ENCODE data around the gene KCNK2.

Gene KCNK2

DNA sequence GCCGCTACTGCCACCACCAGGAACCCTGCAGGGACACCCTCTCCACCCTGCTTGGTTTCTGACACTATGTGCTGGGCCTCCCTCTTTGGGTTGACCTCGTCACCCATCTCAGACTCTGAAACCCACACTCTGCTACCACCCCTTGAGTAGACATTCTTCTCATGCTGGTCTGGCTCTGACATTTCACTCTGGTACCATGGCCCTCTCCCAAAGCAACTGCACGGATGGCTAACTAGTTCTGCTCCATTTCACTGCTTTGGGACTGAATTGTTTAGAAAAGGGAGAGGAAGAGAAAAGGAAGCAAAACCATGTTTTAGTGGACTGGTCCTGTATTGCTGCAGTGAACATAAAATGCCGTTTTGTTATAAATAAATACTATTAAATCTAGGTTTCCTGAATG, 137.8 kb downstream of the KCNK2 start:
- no peak for DNase-seq
- TF ChIP-seq, protein P1, sequence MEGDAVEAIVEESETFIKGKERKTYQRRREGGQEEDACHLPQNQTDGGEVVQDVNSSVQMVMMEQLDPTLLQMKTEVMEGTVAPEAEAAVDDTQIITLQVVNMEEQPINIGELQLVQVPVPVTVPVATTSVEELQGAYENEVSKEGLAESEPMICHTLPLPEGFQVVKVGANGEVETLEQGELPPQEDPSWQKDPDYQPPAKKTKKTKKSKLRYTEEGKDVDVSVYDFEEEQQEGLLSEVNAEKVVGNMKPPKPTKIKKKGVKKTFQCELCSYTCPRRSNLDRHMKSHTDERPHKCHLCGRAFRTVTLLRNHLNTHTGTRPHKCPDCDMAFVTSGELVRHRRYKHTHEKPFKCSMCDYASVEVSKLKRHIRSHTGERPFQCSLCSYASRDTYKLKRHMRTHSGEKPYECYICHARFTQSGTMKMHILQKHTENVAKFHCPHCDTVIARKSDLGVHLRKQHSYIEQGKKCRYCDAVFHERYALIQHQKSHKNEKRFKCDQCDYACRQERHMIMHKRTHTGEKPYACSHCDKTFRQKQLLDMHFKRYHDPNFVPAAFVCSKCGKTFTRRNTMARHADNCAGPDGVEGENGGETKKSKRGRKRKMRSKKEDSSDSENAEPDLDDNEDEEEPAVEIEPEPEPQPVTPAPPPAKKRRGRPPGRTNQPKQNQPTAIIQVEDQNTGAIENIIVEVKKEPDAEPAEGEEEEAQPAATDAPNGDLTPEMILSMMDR (IDR thresholded peaks at IDR 0.05; ENCODE audit: low read depth, low read length, missing control alignments): no peak
- H3K36me3 ChIP-seq (replicated peaks): no peaks in the 10 kb centered on the region
- H3K27me3 ChIP-seq (replicated peaks): no peaks in the 10 kb centered on the region
- no peak overlapping the region for H3K4me3 ChIP-seq (ENCODE audit: low read depth, low read length)
- in situ Hi-C loops (cut with HindIII; ENCODE audit: low pct_ligation_motif_present, low sequenced_read_pairs): no loop called here
- H3K27ac ChIP-seq: no peak overlapping the region

DNA sequence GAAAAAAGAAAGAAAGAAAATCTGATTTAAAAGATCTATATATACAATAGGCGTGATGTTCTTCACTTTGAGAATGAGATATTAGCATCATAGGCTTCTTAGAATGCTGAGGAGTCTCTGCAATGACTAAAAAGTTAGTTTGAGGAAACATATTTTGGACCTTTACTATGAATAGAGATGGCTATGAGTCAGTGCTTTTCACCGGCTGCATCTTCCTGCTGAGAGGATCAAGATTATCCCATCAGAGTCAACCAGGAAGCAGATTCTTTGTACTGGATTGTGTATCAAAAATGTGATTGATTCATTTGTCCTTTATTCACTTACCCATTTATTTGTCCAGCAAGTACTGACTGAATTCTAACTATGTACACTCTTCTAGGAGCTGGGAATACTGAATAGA, 144.2 kb downstream of the KCNK2 start:
- peak; percentile 1 for DNase-seq
- no peak overlapping the region for H3K4me3 ChIP-seq (ENCODE audit: low read depth, low read length)
- no peaks in the 10 kb centered on the region for H3K36me3 ChIP-seq (replicated peaks)
- in situ Hi-C loops (cut with HindIII; ENCODE audit: low pct_ligation_motif_present, low sequenced_read_pairs): no loop called here
- TF ChIP-seq, protein P1 (IDR thresholded peaks at IDR 0.05; ENCODE audit: low read depth, low read length, missing control alignments): no peak
- no peak overlapping the region for H3K27ac ChIP-seq
- no peaks in the 10 kb centered on the region for H3K27me3 ChIP-seq (replicated peaks)

DNA sequence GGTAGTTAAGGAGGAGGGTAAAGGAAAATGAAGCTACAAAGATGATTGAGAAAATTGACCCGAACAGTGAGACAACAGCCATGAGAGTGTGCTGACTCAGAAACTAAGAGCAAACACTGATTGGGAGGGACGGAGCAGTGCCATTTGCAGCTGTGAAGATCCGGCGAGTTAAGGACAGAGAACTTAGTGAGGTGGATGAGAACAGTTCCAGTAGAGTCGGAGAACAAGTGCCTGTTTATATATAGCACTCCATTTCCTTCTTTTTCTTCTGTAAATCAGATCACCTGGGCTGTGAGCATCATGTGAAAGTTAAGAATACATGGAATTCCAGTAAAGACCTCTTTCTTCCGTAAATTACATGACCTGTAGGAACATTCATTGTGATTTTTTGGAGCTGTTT, 145.7 kb downstream of the KCNK2 start:
- no peak overlapping the region for H3K27ac ChIP-seq
- no peak overlapping the region for H3K4me3 ChIP-seq (ENCODE audit: low read depth, low read length)
- DNase-seq: no peak
- H3K36me3 ChIP-seq (replicated peaks): no peaks in the 10 kb centered on the region
- H3K27me3 ChIP-seq (replicated peaks): no peaks in the 10 kb centered on the region
- in situ Hi-C loops (cut with HindIII; ENCODE audit: low pct_ligation_motif_present, low sequenced_read_pairs): no loop called here
- TF ChIP-seq, protein P1 (IDR thresholded peaks at IDR 0.05; ENCODE audit: low read depth, low read length, missing control alignments): no peak

DNA sequence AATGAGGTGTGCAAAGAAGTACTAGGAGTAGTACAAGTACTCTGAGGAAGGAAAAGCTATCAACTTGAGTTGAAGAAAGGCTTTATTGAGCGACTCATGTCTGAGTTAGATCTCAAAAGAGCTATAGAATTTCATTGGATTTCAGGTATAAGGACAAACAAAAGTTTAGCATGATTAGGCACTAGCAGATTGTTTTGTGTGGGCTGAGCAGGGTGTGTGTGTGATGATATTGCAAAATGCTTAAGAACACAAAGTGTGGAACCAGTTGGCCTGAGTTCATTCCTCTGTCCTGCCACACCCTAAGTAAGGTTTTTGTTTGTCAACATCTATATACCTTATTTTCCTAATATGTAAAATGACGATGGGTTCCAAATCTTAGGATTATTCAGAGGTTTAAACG, 158.9 kb downstream of the KCNK2 start:
- Histone ChIP-seq H3K27ac (no peak overlapping the region), H3K36me3 (replicated peaks) (no peaks in the 10 kb centered on the region), H3K27me3 (replicated peaks) (no peaks in the 10 kb centered on the region), H3K4me3 (ENCODE audit: low read depth, low read length) (no peak overlapping the region)
- TF ChIP-seq, protein P1 (IDR thresholded peaks at IDR 0.05; ENCODE audit: low read depth, low read length, missing control alignments): no peak
- in situ Hi-C loops (cut with HindIII; ENCODE audit: low pct_ligation_motif_present, low sequenced_read_pairs): no loop called here
- no peak for DNase-seq

DNA sequence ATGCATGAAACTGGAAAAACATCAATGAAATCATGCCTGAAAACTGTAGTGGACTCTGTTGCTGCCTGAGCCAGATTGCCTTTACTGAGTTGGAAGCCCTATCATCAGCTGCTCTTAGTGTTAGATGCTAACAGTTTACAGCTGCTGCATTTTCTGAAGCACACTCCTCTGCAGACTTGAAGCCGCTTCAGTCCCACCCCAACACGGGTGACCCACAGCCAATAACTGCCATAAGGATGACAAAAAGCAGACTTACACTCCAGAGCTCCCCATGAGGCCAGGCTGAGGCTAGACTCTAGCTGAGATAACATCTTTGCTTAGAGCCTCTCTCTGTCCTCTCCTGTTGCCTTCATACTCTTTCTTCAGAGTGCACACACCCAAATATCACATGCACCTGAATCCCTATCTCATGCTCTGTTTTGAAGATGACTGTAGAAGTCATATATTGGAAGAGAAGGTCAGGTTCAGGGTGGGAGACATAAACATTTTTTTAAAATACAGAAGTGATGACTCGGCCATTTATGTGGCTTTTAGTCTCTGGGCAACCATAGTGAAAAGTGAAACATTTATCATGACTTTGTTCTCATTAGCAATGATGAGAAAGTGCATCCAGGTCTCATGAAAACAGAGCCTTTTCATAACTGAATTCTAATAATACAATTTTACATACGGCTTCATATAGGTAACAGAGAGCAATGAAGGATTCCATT, 161.0 kb downstream of the KCNK2 start:
- no peak for DNase-seq
- TF ChIP-seq, protein P1 (IDR thresholded peaks at IDR 0.05; ENCODE audit: low read depth, low read length, missing control alignments): no peak

DNA sequence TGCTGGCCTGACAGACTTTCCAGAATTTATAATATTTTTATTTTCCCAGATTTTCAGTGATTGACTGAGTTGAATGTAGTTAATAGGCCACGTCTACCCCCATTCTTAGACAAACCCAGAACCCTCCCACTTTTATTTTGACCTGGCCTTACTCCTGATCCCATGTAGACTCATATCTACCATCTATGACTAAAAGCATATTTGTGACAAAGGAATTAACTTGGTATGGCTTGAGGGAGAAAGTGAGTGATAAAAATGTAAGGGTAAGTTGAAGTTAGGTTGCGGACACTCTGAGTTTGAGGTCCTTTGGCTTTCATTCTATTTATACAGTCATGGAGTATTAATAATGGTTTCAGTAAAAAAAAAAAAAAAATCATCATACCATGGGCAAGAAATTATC, 168.4 kb downstream of the KCNK2 start:
- H3K4me3 ChIP-seq (ENCODE audit: low read depth, low read length): no peak overlapping the region
- no peak for DNase-seq
- TF ChIP-seq, protein P1 (IDR thresholded peaks at IDR 0.05; ENCODE audit: low read depth, low read length, missing control alignments): no peak
- no peaks in the 10 kb centered on the region for H3K36me3 ChIP-seq (replicated peaks)
- in situ Hi-C loops (cut with HindIII; ENCODE audit: low pct_ligation_motif_present, low sequenced_read_pairs): no loop called here
- H3K27me3 ChIP-seq (replicated peaks): no peaks in the 10 kb centered on the region
- H3K27ac ChIP-seq: no peak overlapping the region

More for the DNA sequence above, 161.0 kb downstream of the KCNK2 start:
- no peaks in the 10 kb centered on the region for H3K27me3 ChIP-seq (replicated peaks)
- in situ Hi-C loops (cut with HindIII; ENCODE audit: low pct_ligation_motif_present, low sequenced_read_pairs): no loop called here
- no peak overlapping the region for H3K27ac ChIP-seq
- no peak overlapping the region for H3K4me3 ChIP-seq (ENCODE audit: low read depth, low read length)
- no peaks in the 10 kb centered on the region for H3K36me3 ChIP-seq (replicated peaks)
